ENCODE measurements around the gene CTDSPL.

CTDSPL gene

GRCh38 chr3:37949866-37950265, 88.2 kb downstream of the CTDSPL start:
- Histone ChIP-seq H4K91ac (ENCODE audit: low read depth, low read length, poor library complexity) (no peak overlapping the region), H3K4ac (ENCODE audit: low read length) (no peak overlapping the region), H3K36me3 (replicated peaks in 1 of 2; ENCODE audit: control insufficient read depth in 2 of 2, insufficient read depth in 2 of 2, low read length in 2 of 2) (peaks cover 2 to 18% of the 10 kb centered on the region in 2 donors), H2BK12ac (ENCODE audit: low read length) (no peak overlapping the region), H3K4me3 (ENCODE audit: low read length in 2 of 2) (no peak overlapping the region), H3K27ac (replicated peaks; ENCODE audit: low read length) (no peak overlapping the region), H3K9me3 (replicated peaks in 1 of 2; ENCODE audit: control insufficient read depth in 2 of 2, insufficient read depth in 1 of 2, low read depth in 1 of 2, low read length in 2 of 2) (peaks cover 0 to 7% of the 10 kb centered on the region in 2 donors), H2AFZ (ENCODE audit: low read length) (no peak overlapping the region), H2AK5ac (ENCODE audit: low read depth, low read length) (no peak overlapping the region), H3K4me2 (ENCODE audit: insufficient read depth, low read length, poor library complexity, severe bottlenecking) (no peak overlapping the region), H3K18ac (ENCODE audit: low read length) (no peak overlapping the region), H3K14ac (ENCODE audit: low read length) (no peak overlapping the region), H2BK5ac (ENCODE audit: low read length) (no peak overlapping the region), H2BK120ac (ENCODE audit: low read depth, low read length) (no peak overlapping the region), H4K8ac (ENCODE audit: low read depth, low read length) (no peak overlapping the region), H3K23ac (ENCODE audit: low read depth, low read length, poor library complexity) (no peak overlapping the region), H2BK15ac (ENCODE audit: low read length) (no peak overlapping the region), H3K79me1 (ENCODE audit: low read depth, low read length) (peaks cover 1% of the 10 kb centered on the region), H3K27me3 (ENCODE audit: control insufficient read depth in 3 of 3, insufficient read depth in 3 of 3, low read depth in 1 of 3, low read length in 3 of 3) (no peaks in the 10 kb centered on the region), H3K4me1 (ENCODE audit: control insufficient read depth in 2 of 2, insufficient read depth in 1 of 2, low read depth in 1 of 2, low read length in 2 of 2) (peaks cover 4 to 7% of the 10 kb centered on the region in 2 donors), H3K9ac (ENCODE audit: low read depth, low read length, poor library complexity) (no peak overlapping the region)
- WGBS, 2 donors (ENCODE audit: extremely low coverage in 2 of 2, insufficient read length in 2 of 2, insufficient replicate concordance in 1 of 2), result no CpG with 5 or more reads among the region's 6 CpGs
- no peak for DNase-seq (ENCODE audit: low spot score)

GRCh38 chr3:37952564-37952963, 90.9 kb downstream of the CTDSPL start:
- Histone ChIP-seq H3K79me1 (ENCODE audit: low read depth, low read length) (peaks cover 4% of the 10 kb centered on the region), H3K9me3 (replicated peaks in 1 of 2; ENCODE audit: control insufficient read depth in 2 of 2, insufficient read depth in 1 of 2, low read depth in 1 of 2, low read length in 2 of 2) (peaks cover 0 to 7% of the 10 kb centered on the region in 2 donors), H2AK5ac (ENCODE audit: low read depth, low read length) (no peak overlapping the region), H3K36me3 (replicated peaks in 1 of 2; ENCODE audit: control insufficient read depth in 2 of 2, insufficient read depth in 2 of 2, low read length in 2 of 2) (peaks cover 2 to 21% of the 10 kb centered on the region in 2 donors), H2AFZ (ENCODE audit: low read length) (no peak overlapping the region), H3K27me3 (ENCODE audit: control insufficient read depth in 3 of 3, insufficient read depth in 3 of 3, low read depth in 1 of 3, low read length in 3 of 3) (no peaks in the 10 kb centered on the region), H3K18ac (ENCODE audit: low read length) (no peak overlapping the region), H3K4ac (ENCODE audit: low read length) (no peak overlapping the region), H2BK120ac (ENCODE audit: low read depth, low read length) (no peak overlapping the region), H3K4me2 (ENCODE audit: insufficient read depth, low read length, poor library complexity, severe bottlenecking) (no peak overlapping the region), H2BK5ac (ENCODE audit: low read length) (no peak overlapping the region), H3K27ac (replicated peaks; ENCODE audit: low read length) (no peak overlapping the region), H3K9ac (ENCODE audit: low read depth, low read length, poor library complexity) (no peak overlapping the region), H3K23ac (ENCODE audit: low read depth, low read length, poor library complexity) (no peak overlapping the region), H3K4me3 (ENCODE audit: low read length in 2 of 2) (no peak overlapping the region), H3K14ac (ENCODE audit: low read length) (no peak overlapping the region), H4K91ac (ENCODE audit: low read depth, low read length, poor library complexity) (no peak overlapping the region), H3K4me1 (ENCODE audit: control insufficient read depth in 2 of 2, insufficient read depth in 1 of 2, low read depth in 1 of 2, low read length in 2 of 2) (peaks cover 4 to 7% of the 10 kb centered on the region in 2 donors), H2BK15ac (ENCODE audit: low read length) (no peak overlapping the region), H4K8ac (ENCODE audit: low read depth, low read length) (no peak overlapping the region), H2BK12ac (ENCODE audit: low read length) (no peak overlapping the region)
- no peak for DNase-seq (ENCODE audit: low spot score)
- WGBS, 2 donors (ENCODE audit: extremely low coverage in 2 of 2, insufficient read length in 2 of 2, insufficient replicate concordance in 1 of 2), result no CpG with 5 or more reads among the region's 1 CpG

GRCh38 chr3:37953226-37953625, 91.5 kb downstream of the CTDSPL start:
- H2BK5ac ChIP-seq (ENCODE audit: low read length), result no peak overlapping the region
- H3K9ac ChIP-seq (ENCODE audit: low read depth, low read length, poor library complexity), result no peak overlapping the region
- H3K18ac ChIP-seq (ENCODE audit: low read length), result no peak overlapping the region
- H4K8ac ChIP-seq (ENCODE audit: low read depth, low read length), result no peak overlapping the region
- no peak overlapping the region for H2BK120ac ChIP-seq (ENCODE audit: low read depth, low read length)
- no peak overlapping the region for H2AFZ ChIP-seq (ENCODE audit: low read length)
- H2BK15ac ChIP-seq (ENCODE audit: low read length), result no peak overlapping the region
- DNase-seq (ENCODE audit: low spot score), result no peak
- H3K36me3 ChIP-seq (replicated peaks in 1 of 2; ENCODE audit: control insufficient read depth in 2 of 2, insufficient read depth in 2 of 2, low read length in 2 of 2), result peaks cover 2 to 21% of the 10 kb centered on the region in 2 donors
- H3K4ac ChIP-seq (ENCODE audit: low read length), result no peak overlapping the region
- H3K27me3 ChIP-seq (ENCODE audit: control insufficient read depth in 3 of 3, insufficient read depth in 3 of 3, low read depth in 1 of 3, low read length in 3 of 3), result no peaks in the 10 kb centered on the region
- no peak overlapping the region for H3K27ac ChIP-seq (replicated peaks; ENCODE audit: low read length)
- peaks cover 4% of the 10 kb centered on the region for H3K79me1 ChIP-seq (ENCODE audit: low read depth, low read length)
- H2BK12ac ChIP-seq (ENCODE audit: low read length), result no peak overlapping the region
- H3K14ac ChIP-seq (ENCODE audit: low read length), result no peak overlapping the region
- H3K4me2 ChIP-seq (ENCODE audit: insufficient read depth, low read length, poor library complexity, severe bottlenecking), result no peak overlapping the region
- no peak overlapping the region for H3K4me3 ChIP-seq (ENCODE audit: low read length in 2 of 2)
- no peak overlapping the region for H2AK5ac ChIP-seq (ENCODE audit: low read depth, low read length)
- no peak overlapping the region for H4K91ac ChIP-seq (ENCODE audit: low read depth, low read length, poor library complexity)
- no peak overlapping the region for H3K23ac ChIP-seq (ENCODE audit: low read depth, low read length, poor library complexity)
- WGBS, 2 donors (ENCODE audit: extremely low coverage in 2 of 2, insufficient read length in 2 of 2, insufficient replicate concordance in 1 of 2), result no CpG with 5 or more reads among the region's 2 CpGs
- H3K9me3 ChIP-seq (replicated peaks in 1 of 2; ENCODE audit: control insufficient read depth in 2 of 2, insufficient read depth in 1 of 2, low read depth in 1 of 2, low read length in 2 of 2), result peaks cover 0 to 7% of the 10 kb centered on the region in 2 donors
- H3K4me1 ChIP-seq (ENCODE audit: control insufficient read depth in 2 of 2, insufficient read depth in 1 of 2, low read depth in 1 of 2, low read length in 2 of 2), result peaks cover 4 to 7% of the 10 kb centered on the region in 2 donors

- no peak overlapping the region for H3K18ac ChIP-seq (ENCODE audit: low read length)
- H3K36me3 ChIP-seq (replicated peaks in 1 of 2; ENCODE audit: control insufficient read depth in 2 of 2, insufficient read depth in 2 of 2, low read length in 2 of 2), result peaks cover 3 to 21% of the 10 kb centered on the region in 2 donors
- peaks cover 0 to 7% of the 10 kb centered on the region in 2 donors for H3K9me3 ChIP-seq (replicated peaks in 1 of 2; ENCODE audit: control insufficient read depth in 2 of 2, insufficient read depth in 1 of 2, low read depth in 1 of 2, low read length in 2 of 2)
- no peak overlapping the region for H3K14ac ChIP-seq (ENCODE audit: low read length)
- no peak overlapping the region for H2BK12ac ChIP-seq (ENCODE audit: low read length)
- H3K4me3 ChIP-seq (ENCODE audit: low read length in 2 of 2), result no peak overlapping the region
- no peak overlapping the region for H3K27ac ChIP-seq (replicated peaks; ENCODE audit: low read length)
- H2AK5ac ChIP-seq (ENCODE audit: low read depth, low read length), result no peak overlapping the region
- no peak overlapping the region for H3K4me2 ChIP-seq (ENCODE audit: insufficient read depth, low read length, poor library complexity, severe bottlenecking)
- no peak overlapping the region for H4K8ac ChIP-seq (ENCODE audit: low read depth, low read length)
- H3K27me3 ChIP-seq (ENCODE audit: control insufficient read depth in 3 of 3, insufficient read depth in 3 of 3, low read depth in 1 of 3, low read length in 3 of 3), result no peaks in the 10 kb centered on the region
- no peak overlapping the region for H2BK120ac ChIP-seq (ENCODE audit: low read depth, low read length)
- H2BK15ac ChIP-seq (ENCODE audit: low read length), result no peak overlapping the region
- H3K9ac ChIP-seq (ENCODE audit: low read depth, low read length, poor library complexity), result no peak overlapping the region
- H3K79me1 ChIP-seq (ENCODE audit: low read depth, low read length), result peaks cover 4% of the 10 kb centered on the region
- H3K4me1 ChIP-seq (ENCODE audit: control insufficient read depth in 2 of 2, insufficient read depth in 1 of 2, low read depth in 1 of 2, low read length in 2 of 2), result peaks cover 4 to 7% of the 10 kb centered on the region in 2 donors
- H2BK5ac ChIP-seq (ENCODE audit: low read length), result no peak overlapping the region
- H3K4ac ChIP-seq (ENCODE audit: low read length), result no peak overlapping the region
- H2AFZ ChIP-seq (ENCODE audit: low read length), result no peak overlapping the region
- no peak overlapping the region for H4K91ac ChIP-seq (ENCODE audit: low read depth, low read length, poor library complexity)
- DNase-seq (ENCODE audit: low spot score), result no peak
- no peak overlapping the region for H3K23ac ChIP-seq (ENCODE audit: low read depth, low read length, poor library complexity)
- WGBS, 2 donors (ENCODE audit: extremely low coverage in 2 of 2, insufficient read length in 2 of 2, insufficient replicate concordance in 1 of 2), result no CpG with 5 or more reads among the region's 5 CpGs
Measured at GRCh38 chr3:37953707-37954394, 92.2 kb downstream of the CTDSPL start.

Data from neuronal stem cell (in vitro differentiated cells).